Measurements from ENCODE around the gene TGFBR1. TPM values are rescaled to one million over a fixed set of nuclear protein-coding genes. Genes with fewer than 3 reads are reported as not detected.

The TGFBR1 gene
- total and polyA plus RNA-seq, 2 experiments from 2014 or later = 41.7 to 79.4 TPM

- Histone ChIP-seq H3K36me3 (replicated peaks; ENCODE audit: insufficient read depth, low read depth) (no peaks in the 10 kb centered on the region), H3K27ac (no peak overlapping the region), H2AFZ (no peak overlapping the region), H3K9me2 (replicated peaks; ENCODE audit: insufficient read depth) (no peaks in the 10 kb centered on the region), H3K4me3 (no peak overlapping the region), H3K27me3 (no peaks in the 10 kb centered on the region), H3K4me2 (no peak overlapping the region), H3K79me2 (no peaks in the 10 kb centered on the region), H3K4me1 (ENCODE audit: insufficient read depth) (peaks cover 7% of the 10 kb centered on the region), H4K20me1 (ENCODE audit: insufficient read depth, poor library complexity, severe bottlenecking) (no peaks in the 10 kb centered on the region), H3K9me3 (ENCODE audit: low read depth) (no peaks in the 10 kb centered on the region)
- WGBS (ENCODE audit: low lambda C conversion rate, missing lambda C conversion rate) = 95% methylated on average over 2 of the region's 2 CpGs
- TF ChIP-seq EZH2phosphoT487 (IDR thresholded peaks at IDR 0.05; ENCODE audit: low read depth, severe bottlenecking, unreplicated experiment) (no peak), EZH2 (IDR thresholded peaks at IDR 0.05; ENCODE audit: borderline replicate concordance) (no peak)
- TF ChIP-seq, protein P1, sequence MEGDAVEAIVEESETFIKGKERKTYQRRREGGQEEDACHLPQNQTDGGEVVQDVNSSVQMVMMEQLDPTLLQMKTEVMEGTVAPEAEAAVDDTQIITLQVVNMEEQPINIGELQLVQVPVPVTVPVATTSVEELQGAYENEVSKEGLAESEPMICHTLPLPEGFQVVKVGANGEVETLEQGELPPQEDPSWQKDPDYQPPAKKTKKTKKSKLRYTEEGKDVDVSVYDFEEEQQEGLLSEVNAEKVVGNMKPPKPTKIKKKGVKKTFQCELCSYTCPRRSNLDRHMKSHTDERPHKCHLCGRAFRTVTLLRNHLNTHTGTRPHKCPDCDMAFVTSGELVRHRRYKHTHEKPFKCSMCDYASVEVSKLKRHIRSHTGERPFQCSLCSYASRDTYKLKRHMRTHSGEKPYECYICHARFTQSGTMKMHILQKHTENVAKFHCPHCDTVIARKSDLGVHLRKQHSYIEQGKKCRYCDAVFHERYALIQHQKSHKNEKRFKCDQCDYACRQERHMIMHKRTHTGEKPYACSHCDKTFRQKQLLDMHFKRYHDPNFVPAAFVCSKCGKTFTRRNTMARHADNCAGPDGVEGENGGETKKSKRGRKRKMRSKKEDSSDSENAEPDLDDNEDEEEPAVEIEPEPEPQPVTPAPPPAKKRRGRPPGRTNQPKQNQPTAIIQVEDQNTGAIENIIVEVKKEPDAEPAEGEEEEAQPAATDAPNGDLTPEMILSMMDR (IDR thresholded peaks at IDR 0.05; ENCODE audit: poor library complexity) = no peak
- DNase-seq (ENCODE audit: low spot score) = no peak
These were observed 44.3 kb upstream of the TGFBR1 start for GRCh38 chr9:99060621-99061020.

- Histone ChIP-seq H3K9me2 (replicated peaks; ENCODE audit: insufficient read depth) (no peaks in the 10 kb centered on the region), H3K4me2 (no peak overlapping the region), H3K4me1 (ENCODE audit: insufficient read depth) (peaks cover 5% of the 10 kb centered on the region), H3K27ac (no peak overlapping the region), H3K4me3 (no peak overlapping the region), H3K79me2 (no peaks in the 10 kb centered on the region), H3K9me3 (ENCODE audit: low read depth) (no peaks in the 10 kb centered on the region), H3K36me3 (replicated peaks; ENCODE audit: insufficient read depth, low read depth) (no peaks in the 10 kb centered on the region), H2AFZ (no peak overlapping the region), H3K27me3 (no peaks in the 10 kb centered on the region), H4K20me1 (ENCODE audit: insufficient read depth, poor library complexity, severe bottlenecking) (no peaks in the 10 kb centered on the region)
- 100% methylated on average over 1 of the region's 1 CpG for WGBS (ENCODE audit: low lambda C conversion rate, missing lambda C conversion rate)
- DNase-seq (ENCODE audit: low spot score) = no peak
- no peak for TF ChIP-seq EZH2phosphoT487 (IDR thresholded peaks at IDR 0.05; ENCODE audit: low read depth, severe bottlenecking, unreplicated experiment)
These were observed 42.4 kb upstream of the TGFBR1 start for GRCh38 chr9:99062549-99062948.

DNA sequence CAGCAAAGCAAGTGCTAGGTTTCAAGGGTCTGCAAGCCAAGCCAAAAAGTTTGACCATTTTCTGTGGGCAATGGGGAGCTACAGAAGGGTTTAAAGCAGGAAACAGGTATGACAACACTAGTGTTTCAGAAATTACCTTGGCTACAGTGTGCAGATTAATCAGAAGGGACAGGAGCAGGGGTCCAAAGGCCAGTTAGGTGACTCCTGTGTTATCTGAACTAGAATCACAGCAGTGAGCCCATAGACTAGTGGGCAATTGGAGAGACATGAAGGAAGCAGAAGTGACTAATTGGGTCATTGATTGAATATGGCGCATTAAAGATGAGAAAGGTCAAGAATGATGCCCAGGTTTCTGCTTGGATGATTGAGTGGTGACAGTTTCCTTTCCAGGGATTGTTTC is 41.4 kb upstream of the TGFBR1 start:
- Histone ChIP-seq H3K79me2 (no peaks in the 10 kb centered on the region), H3K4me1 (ENCODE audit: insufficient read depth) (peaks cover 5% of the 10 kb centered on the region), H2AFZ (no peak overlapping the region), H3K27ac (peak overlapping the region; percentile 17), H3K4me2 (no peak overlapping the region), H4K20me1 (ENCODE audit: insufficient read depth, poor library complexity, severe bottlenecking) (no peaks in the 10 kb centered on the region), H3K9me2 (replicated peaks; ENCODE audit: insufficient read depth) (no peaks in the 10 kb centered on the region), H3K9me3 (ENCODE audit: low read depth) (no peaks in the 10 kb centered on the region), H3K27me3 (no peaks in the 10 kb centered on the region), H3K4me3 (no peak overlapping the region), H3K36me3 (replicated peaks; ENCODE audit: insufficient read depth, low read depth) (no peaks in the 10 kb centered on the region)
- DNase-seq (ENCODE audit: low spot score) = peak; percentile 44
- TF ChIP-seq, protein P1 (IDR thresholded peaks at IDR 0.05; ENCODE audit: poor library complexity) = no peak
- TF ChIP-seq EZH2phosphoT487 (IDR thresholded peaks at IDR 0.05; ENCODE audit: low read depth, severe bottlenecking, unreplicated experiment) = no peak
- no peak for TF ChIP-seq EZH2 (IDR thresholded peaks at IDR 0.05; ENCODE audit: borderline replicate concordance)
- WGBS (ENCODE audit: low lambda C conversion rate, missing lambda C conversion rate) = 80% methylated on average over 1 of the region's 1 CpG

DNA sequence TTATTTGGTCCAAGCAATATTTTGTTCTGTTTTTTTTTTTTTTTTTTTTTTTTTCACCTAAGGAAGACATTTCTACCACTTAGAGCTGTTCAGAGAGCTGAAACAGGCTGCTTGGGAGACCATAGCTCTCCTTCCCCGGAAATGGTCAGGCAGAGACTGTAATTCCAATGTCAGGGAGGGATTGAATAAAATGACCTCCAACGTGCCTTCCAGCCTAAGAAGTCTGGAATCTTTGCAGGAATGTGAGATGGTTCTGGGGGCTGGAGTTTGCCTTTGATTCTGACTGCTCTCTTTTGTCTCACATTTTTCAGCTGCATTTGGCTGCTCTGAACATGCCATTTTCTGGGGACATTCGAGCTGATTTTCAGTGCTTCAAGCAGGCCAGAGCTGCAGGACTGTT is 38.3 kb upstream of the TGFBR1 start:
- Histone ChIP-seq H3K9me3 (ENCODE audit: low read depth) (no peaks in the 10 kb centered on the region), H3K4me3 (no peak overlapping the region), H3K27me3 (no peaks in the 10 kb centered on the region), H3K4me1 (ENCODE audit: insufficient read depth) (peaks cover 9% of the 10 kb centered on the region), H3K36me3 (replicated peaks; ENCODE audit: insufficient read depth, low read depth) (no peaks in the 10 kb centered on the region), H3K79me2 (no peaks in the 10 kb centered on the region), H2AFZ (no peak overlapping the region), H3K4me2 (no peak overlapping the region), H3K27ac (no peak overlapping the region), H3K9me2 (replicated peaks; ENCODE audit: insufficient read depth) (no peaks in the 10 kb centered on the region), H4K20me1 (ENCODE audit: insufficient read depth, poor library complexity, severe bottlenecking) (no peaks in the 10 kb centered on the region)
- 63% methylated on average over 3 of the region's 3 CpGs for WGBS (ENCODE audit: low lambda C conversion rate, missing lambda C conversion rate)
- no peak for DNase-seq (ENCODE audit: low spot score)
- TF ChIP-seq, protein P1 (IDR thresholded peaks at IDR 0.05; ENCODE audit: poor library complexity) = no peak
- TF ChIP-seq EZH2phosphoT487 (IDR thresholded peaks at IDR 0.05; ENCODE audit: low read depth, severe bottlenecking, unreplicated experiment) (no peak), EZH2 (IDR thresholded peaks at IDR 0.05; ENCODE audit: borderline replicate concordance) (no peak)
